Transverse colon (tissue), 4 donors: ENCODE results near the gene ATP2B3.

ENCODE experiments used
- CTCF ChIP-seq, 5 experiments: fragments of 200-600 bp in 3 of 5; fragments of 450-650 bp in 2 of 5; sonication (generic) in 3 of 5; IDR thresholded peaks; 1 replicate in 2 of 5; 2 replicates in 3 of 5; pipeline ENCODE4 v1.5.1; 2016 to 2017; ENCODE audit warnings: antibody characterized with exemption in 5 of 5, inconsistent platforms in 3 of 5, mild to moderate bottlenecking in 2 of 5, moderate library complexity in 1 of 5
- POLR2AphosphoS5 ChIP-seq, 3 donors: sonication (generic); formaldehyde crosslinking; IDR thresholded peaks; one replicate each; pipeline ENCODE4 v1.6.1; 2016; ENCODE audit warnings: antibody characterized with exemption in 3 of 3

GRCh38 chrX:153523269-153523668 is 5.8 kb downstream of the ATP2B3 start:
- TF ChIP-seq CTCF (IDR thresholded peaks at IDR 0.05) (no peak), POLR2AphosphoS5 (IDR thresholded peaks at IDR 0.05) (no peak)
